Cerebellar nuclear complex (tissue), 1 donor: Measurements from ENCODE around the gene DLL3.
A peak's percentile ranks its signal among the peaks of the same experiment; 100 is the strongest.

Source experiments
- DNase-seq, 2 experiments: peaks; one replicate each; lab custom pipeline; 2025; lab: John Stamatoyannopoulos, UW

DLL3 gene

DNA sequence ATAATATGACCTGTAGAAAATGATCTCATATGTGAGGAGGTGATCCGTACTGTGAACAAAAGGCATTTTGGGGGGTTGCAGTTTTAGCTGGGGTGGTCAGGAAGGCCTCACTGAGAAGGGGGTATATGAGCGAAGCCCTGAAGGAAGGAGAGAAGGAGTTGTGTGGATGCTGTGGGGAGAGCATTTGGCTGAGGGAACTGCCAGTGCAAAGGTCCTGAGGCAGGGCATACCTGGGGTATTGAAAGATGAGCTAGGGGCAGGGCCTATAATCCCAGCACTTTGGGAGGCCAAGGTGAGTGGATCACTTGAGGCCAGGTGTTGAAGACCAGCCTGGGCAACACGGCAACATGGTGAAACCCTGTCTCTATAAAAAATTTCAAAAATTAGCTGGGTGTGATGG is 18.7 kb downstream of the DLL3 start:
- no peak for DNase-seq

GRCh38 chr19:39518458-39518857 is 19.7 kb downstream of the DLL3 start:
- no peak for DNase-seq

DNA sequence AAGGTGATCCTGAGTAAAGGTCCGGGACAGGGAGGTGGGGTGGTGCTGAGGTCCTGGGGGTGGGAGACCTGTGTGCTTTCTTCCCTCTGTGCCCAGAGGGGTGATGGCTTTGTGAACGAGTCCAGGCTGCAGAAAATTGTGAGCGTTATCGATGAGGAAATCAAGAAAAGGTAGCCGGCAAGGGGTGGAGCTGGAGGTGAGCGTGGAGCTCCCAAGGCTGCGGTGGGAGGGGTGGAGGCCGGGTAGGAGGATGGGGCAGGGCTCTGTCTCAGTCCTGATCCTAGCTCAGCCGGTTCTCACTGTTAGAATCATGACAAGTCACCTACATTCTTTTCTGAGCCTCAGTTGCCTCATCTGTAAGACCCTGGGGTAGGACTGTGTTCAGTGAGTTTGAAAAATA is 20.2 kb downstream of the DLL3 start:
- DNase-seq, result no peak

GRCh38 chr19:39520541-39521484 is 22.1 kb downstream of the DLL3 start:
- DNase-seq, result no peak

- DNase-seq, result no peak
Measured at GRCh38 chr19:39524495-39524894, 25.7 kb downstream of the DLL3 start.

GRCh38 chr19:39525205-39525604 is 26.5 kb downstream of the DLL3 start:
- no peak for DNase-seq

GRCh38 chr19:39531834-39532232 is 33.1 kb downstream of the DLL3 start:
- DNase-seq, result no peak

DNA sequence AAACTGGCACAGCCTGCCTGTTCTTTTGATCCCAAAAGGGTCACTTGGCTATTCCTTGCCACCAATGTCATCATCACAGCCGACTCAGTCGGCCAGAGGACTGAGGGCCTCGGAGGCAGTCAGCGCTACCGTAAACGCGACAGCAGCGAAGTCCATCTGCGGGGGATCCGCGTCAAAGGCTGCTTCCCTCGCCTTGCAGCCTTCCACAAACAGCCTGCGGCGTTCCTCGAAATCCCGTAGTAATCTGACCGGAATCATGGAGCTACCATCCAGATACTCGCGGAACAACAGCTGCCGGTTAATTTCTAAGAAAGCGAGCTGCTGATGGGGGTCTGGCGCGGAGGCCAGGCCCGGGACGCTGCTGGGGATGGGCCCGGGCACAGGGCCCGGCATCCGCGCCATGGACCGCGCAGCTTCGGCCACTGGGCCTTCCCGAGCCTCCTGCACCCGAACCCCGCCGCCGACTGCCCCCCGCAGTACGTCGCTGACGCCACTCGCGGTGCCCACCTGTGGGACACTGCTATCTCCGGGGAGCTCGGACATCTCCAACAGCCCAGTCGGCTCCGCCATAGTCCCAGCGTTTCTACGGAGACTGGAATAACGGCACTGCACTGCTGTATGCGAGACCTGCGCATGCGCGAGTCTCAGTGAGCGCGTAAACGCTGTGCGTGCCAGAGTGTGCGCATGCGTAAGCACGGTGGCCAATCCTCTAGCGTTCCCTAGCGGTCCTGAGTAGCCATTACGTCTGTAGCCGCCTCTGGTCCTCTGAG is 33.7 kb downstream of the DLL3 start, which contains the start of gene EID2B:
EID2B (minus strand) TSS at position 620 of the 770 bp plus-strand sequence; CDS start at position 570, 50 bp downstream.
- peak in 1 of 2 experiments; percentile 81 for DNase-seq

DNA sequence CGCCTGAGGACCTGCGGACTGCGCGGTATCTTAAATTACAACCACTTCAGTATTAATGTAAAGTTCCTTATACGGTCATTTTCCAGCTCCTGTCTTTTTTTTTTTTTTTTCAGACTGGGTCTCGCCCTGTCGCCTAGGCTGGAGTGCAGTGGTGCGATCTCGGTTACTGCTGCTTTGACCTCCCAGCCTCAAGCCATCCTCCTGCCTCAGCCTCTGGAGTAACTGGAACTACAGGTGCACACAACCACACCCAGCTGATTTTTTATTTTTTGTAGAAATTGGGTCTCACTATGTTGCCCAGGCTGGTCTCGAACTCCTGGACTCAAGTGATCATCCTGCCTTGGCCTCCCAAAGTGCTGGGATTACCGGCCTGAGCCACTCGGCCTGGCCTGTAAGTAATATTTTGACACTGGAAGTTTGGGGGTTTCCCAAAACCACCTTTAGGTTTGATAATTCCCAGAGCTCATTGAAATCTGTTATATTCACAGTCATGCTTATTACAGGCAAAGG is 34.3 kb downstream of the DLL3 start:
- DNase-seq, result no peak

- no peak for DNase-seq
Measured at GRCh38 chr19:39533791-39534190, 35.0 kb downstream of the DLL3 start.

DNA sequence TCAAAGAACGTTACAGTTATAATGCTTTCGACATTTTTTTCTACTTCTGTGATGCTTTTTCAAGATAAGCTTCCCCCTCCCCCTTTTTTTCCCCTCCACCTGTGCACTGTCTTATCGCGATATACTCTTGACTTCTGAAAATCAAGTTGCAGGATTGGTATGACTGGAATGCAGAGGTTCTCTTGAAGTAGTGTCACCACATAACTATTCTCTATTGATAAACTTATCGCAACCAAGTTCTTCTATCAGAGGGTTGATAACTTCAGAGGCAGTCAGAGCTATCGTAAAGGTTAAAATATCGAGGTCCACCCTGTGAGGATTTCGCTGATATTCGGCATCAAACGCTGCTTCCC is 40.4 kb downstream of the DLL3 start:
- DNase-seq, result no peak

GRCh38 chr19:39539518-39540332 is 41.0 kb downstream of the DLL3 start, which contains the start of gene EID2:
EID2 (minus strand) TSS chr19:39540161; CDS start chr19:39540079, 82 bp downstream.
- DNase-seq, result peak in 1 of 2 experiments; percentile 83

DNA sequence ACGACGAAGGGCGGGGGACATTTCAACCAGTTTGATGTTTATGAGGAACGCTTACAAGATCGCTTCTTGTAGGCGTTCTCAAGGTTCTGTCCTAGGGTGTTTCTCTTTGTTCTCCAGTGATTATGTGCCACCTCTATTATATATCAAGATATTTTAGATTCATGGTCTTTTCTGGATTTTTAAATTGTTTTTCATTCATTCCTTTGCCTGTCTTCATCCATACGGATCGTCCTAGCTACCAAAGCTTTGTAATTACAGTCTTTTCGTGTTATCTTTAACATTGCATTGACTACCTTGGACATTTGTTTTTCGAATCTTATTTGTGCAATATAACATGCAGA is 41.6 kb downstream of the DLL3 start:
- no peak for DNase-seq

DNA sequence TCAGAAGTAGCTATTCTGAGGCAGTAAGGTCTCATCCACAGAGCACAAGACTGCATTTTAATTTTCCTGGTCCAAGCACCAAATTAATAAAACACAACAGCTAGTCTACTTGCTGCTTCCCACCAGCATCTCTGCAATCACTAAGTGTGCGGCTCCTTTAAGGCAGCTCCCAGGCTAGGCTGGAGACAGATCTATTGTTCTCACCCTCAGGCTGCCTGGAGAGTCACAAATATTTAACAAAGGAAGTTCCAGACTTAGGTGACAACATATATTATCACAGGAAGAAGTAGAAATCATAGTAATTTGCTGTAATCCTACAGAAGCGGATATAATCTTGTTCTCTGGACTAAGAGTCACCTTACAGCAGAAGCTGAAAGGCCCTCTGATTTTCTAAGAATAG is 43.5 kb downstream of the DLL3 start:
- DNase-seq, result no peak

DNA sequence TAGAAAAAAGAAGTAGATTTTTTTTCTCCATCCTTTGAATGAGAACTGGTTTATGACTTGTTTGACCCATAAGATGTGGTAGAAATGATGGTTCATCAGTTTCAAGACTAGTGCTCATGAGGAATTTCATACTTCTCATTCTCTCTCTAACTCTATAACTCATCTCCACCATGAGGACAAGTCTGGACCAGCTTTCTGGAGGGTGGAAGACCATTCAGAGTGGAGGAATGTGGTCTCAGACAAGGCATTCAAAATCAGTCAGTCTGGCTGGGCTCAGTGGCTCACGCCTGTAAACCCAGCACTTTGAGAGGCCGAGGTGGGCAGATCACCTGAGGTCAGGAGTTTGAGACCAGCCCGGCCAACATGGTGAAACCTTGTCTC is 44.7 kb downstream of the DLL3 start:
- DNase-seq, result no peak

GRCh38 chr19:39544226-39544903 is 45.6 kb downstream of the DLL3 start:
- no peak for DNase-seq

DNA sequence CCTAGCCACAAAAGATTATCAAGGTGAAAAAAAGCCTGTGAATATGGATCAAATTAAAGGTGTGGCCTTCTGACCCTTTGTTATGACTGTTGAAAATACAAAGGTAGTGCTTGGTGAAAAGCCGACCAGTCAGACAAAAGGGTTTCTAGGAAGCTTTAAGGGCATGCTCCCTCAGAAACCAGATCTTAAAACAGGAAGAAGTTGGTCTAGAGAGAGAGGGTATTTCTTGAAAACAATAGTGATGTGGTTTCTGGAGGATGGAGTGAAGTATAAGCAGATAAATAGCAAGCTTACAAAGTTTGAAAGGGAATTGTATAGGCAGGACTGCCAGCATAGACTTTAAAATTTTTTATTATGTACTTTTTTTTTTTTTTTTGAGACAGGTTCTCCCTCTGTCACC is 46.2 kb downstream of the DLL3 start:
- no peak for DNase-seq

DNA sequence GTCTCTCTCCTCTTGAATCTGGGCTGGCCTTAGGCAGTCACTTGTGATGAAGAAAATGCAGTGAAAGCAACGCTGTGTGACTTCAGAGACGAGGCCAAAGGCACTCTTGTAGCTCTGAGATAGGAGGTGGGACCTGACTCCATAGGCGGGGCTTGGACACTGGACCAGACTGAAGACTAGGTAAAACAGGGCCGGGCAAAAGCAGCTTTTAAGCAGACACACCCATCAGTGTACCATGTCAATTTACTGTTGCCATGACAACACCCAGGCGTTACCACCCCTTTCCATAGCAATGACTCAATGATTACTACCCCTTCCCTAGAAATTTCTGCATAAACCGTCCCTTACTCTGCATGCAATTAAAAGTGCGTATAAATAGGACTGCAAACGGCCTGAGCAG is 47.9 kb downstream of the DLL3 start:
- no peak for DNase-seq

DNA sequence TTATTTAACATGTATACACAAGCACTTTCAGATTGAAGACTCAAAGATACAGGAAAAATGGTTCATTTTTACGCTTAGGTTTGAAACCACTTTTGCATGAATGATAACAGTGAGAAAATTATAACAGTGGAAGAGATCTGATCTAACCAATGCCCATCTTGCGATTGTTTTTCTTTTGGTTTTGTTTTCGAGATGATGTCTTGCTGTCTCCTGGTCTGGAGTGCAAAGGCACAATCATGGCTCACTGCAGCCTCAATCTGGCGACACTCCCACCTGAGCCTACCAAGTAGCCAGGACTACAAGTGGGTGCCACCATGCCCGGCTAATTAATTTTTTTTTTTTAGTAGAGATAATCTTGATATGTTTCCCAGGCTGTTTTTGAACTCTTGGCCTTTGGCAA is 51.5 kb downstream of the DLL3 start:
- no peak for DNase-seq

GRCh38 chr19:39553082-39553652 is 54.4 kb downstream of the DLL3 start:
- no peak for DNase-seq

DNA sequence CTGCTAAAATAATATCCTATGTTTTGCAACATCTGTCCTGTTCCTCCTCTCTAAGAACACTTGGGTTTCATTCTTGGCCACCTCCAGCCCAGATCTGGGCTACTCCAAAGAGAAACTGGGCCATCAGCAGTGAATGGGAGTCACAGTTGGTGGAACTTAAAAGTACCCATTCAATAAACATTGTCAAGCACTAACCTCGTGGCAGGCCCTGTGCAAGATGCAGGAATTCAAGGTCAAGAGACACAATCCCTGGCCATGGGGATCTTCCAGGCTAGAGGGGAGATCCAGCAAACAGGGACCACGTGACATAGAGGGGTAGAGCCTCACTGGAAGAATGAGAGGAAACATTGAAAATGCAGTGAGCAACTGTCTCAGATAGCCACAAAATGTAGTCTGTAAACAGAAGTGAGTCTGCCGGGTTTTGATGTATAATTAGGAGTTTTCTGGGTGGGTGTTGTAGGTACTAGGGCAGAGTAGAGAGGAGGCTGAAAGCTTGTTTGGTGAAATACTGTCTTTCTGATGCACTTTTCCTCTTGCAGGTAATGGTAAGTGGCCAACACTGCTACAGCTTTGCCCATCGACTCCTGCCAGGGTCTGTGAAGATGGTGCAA is 56.1 kb downstream of the DLL3 start:
- DNase-seq, result no peak
